ENCODE data around the gene RAB6B.

Gene RAB6B

GRCh38 chr3:133835418-133835743 is 60.3 kb downstream of the RAB6B start:
- H3K27me3 ChIP-seq (replicated peaks in 2 of 5; ENCODE audit: control insufficient read depth in 4 of 5, insufficient read depth in 5 of 5, low read length in 4 of 5) = peaks cover 0 to 2% (median 0%) of the 10 kb centered on the region in 5 experiments
- DNase-seq = no peak
- ChIA-PET POLR2A (no interaction called here), CTCF (no interaction called here)
- no peak overlapping the region for H3K27ac ChIP-seq (ENCODE audit: insufficient read depth in 1 of 2, low read depth in 1 of 2, low read length in 2 of 2, poor library complexity in 1 of 2, severe bottlenecking in 2 of 2)
- 100% methylated on average over 2 of the region's 3 CpGs for WGBS (ENCODE audit: insufficient coverage)
- H3K4me1 ChIP-seq (ENCODE audit: control extremely low read depth in 1 of 4, control insufficient read depth in 4 of 4, insufficient read depth in 4 of 4, low read length in 3 of 4) = no peaks in the 10 kb centered on the region
- H3K4me3 ChIP-seq (ENCODE audit: control insufficient read depth in 1 of 7, extremely low read depth in 1 of 7, insufficient read depth in 4 of 7, low read depth in 2 of 7, low read length in 6 of 7) = no peak overlapping the region
- no peaks in the 10 kb centered on the region for H3K9me3 ChIP-seq (ENCODE audit: control extremely low read depth in 1 of 5, control insufficient read depth in 4 of 5, insufficient read depth in 2 of 5, low read depth in 1 of 5, low read length in 4 of 5)
- no peaks in the 10 kb centered on the region for H3K36me3 ChIP-seq (ENCODE audit: control insufficient read depth in 4 of 4, insufficient read depth in 4 of 4, low read length in 3 of 4)

- H3K9me3 ChIP-seq (ENCODE audit: control extremely low read depth in 1 of 5, control insufficient read depth in 4 of 5, insufficient read depth in 2 of 5, low read depth in 1 of 5, low read length in 4 of 5) = no peaks in the 10 kb centered on the region
- WGBS (ENCODE audit: insufficient coverage) = over 99% methylated on average over 14 of the region's 14 CpGs
- POLR2A ChIA-PET = interaction anchor here (1.2 kb wide), 1 partner anchor 58 kb away, joined by 3 read pairs; no protein-coding TSS in a partner anchor
- no peaks in the 10 kb centered on the region for H3K4me1 ChIP-seq (ENCODE audit: control extremely low read depth in 1 of 4, control insufficient read depth in 4 of 4, insufficient read depth in 4 of 4, low read length in 3 of 4)
- no peak overlapping the region for H3K27ac ChIP-seq (ENCODE audit: insufficient read depth in 1 of 2, low read depth in 1 of 2, low read length in 2 of 2, poor library complexity in 1 of 2, severe bottlenecking in 2 of 2)
- H3K27me3 ChIP-seq (replicated peaks in 2 of 5; ENCODE audit: control insufficient read depth in 4 of 5, insufficient read depth in 5 of 5, low read length in 4 of 5) = peaks cover 0 to 2% (median 0%) of the 10 kb centered on the region in 5 experiments
- no peak for DNase-seq
- CTCF ChIA-PET = no interaction called here
- no peaks in the 10 kb centered on the region for H3K36me3 ChIP-seq (ENCODE audit: control insufficient read depth in 4 of 4, insufficient read depth in 4 of 4, low read length in 3 of 4)
- no peak overlapping the region for H3K4me3 ChIP-seq (ENCODE audit: control insufficient read depth in 1 of 7, extremely low read depth in 1 of 7, insufficient read depth in 4 of 7, low read depth in 2 of 7, low read length in 6 of 7)
Measured at GRCh38 chr3:133834621-133835417, 60.9 kb downstream of the RAB6B start.

DNA sequence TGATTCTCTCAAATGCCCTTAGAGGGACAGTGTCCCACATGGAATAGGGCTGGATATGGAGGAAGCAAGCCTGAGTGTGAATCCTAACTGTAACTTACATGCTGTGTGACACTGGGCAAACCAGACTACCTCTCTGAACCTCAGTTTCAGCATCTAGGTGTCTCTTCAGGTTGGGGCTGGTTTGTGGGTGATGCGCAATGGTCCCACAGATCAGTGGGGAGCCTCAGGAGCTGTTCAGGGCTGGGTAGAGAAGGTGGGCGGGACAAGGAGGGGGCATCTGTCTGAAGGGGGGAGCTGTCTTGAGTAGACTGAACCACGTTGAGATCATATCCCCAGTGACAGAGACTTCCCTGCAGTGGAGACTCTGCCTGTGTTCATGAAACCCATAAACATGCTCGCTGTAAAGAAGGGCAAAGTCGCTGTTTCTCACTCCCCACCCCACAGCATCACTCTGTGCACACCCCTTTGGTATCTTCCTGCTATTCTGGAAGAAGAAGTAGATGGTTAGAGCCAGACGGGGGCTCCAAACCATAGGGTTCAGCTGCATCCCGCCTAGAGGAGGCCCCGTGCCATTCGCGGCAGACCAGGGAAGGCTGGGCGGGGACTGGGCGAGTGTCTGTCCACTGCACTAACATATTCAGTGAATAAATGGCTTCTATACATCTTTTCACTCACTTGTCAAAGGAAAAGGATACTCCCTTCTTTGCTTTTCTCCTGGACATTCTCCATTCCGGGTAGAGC is 61.6 kb downstream of the RAB6B start:
- POLR2A ChIA-PET = interaction anchor here (1.2 kb wide), 1 partner anchor 59 kb away, joined by 3 read pairs; no protein-coding TSS in a partner anchor

GRCh38 chr3:133833267-133833666 is 62.4 kb downstream of the RAB6B start:
- 93% methylated on average over 3 of the region's 5 CpGs for WGBS (ENCODE audit: insufficient coverage)
- DNase-seq = no peak
- POLR2A ChIA-PET = interaction anchor here (0.7 kb wide), 1 partner anchor 15 kb away, joined by 4 read pairs; no protein-coding TSS in a partner anchor
- Histone ChIP-seq H3K4me3 (ENCODE audit: control insufficient read depth in 1 of 7, extremely low read depth in 1 of 7, insufficient read depth in 4 of 7, low read depth in 2 of 7, low read length in 6 of 7) (no peak overlapping the region), H3K36me3 (ENCODE audit: control insufficient read depth in 4 of 4, insufficient read depth in 4 of 4, low read length in 3 of 4) (no peaks in the 10 kb centered on the region), H3K27ac (ENCODE audit: insufficient read depth in 1 of 2, low read depth in 1 of 2, low read length in 2 of 2, poor library complexity in 1 of 2, severe bottlenecking in 2 of 2) (no peak overlapping the region), H3K4me1 (ENCODE audit: control extremely low read depth in 1 of 4, control insufficient read depth in 4 of 4, insufficient read depth in 4 of 4, low read length in 3 of 4) (no peaks in the 10 kb centered on the region), H3K27me3 (replicated peaks in 2 of 5; ENCODE audit: control insufficient read depth in 4 of 5, insufficient read depth in 5 of 5, low read length in 4 of 5) (peaks cover 0 to 2% (median 0%) of the 10 kb centered on the region in 5 experiments), H3K9me3 (ENCODE audit: control extremely low read depth in 1 of 5, control insufficient read depth in 4 of 5, insufficient read depth in 2 of 5, low read depth in 1 of 5, low read length in 4 of 5) (no peaks in the 10 kb centered on the region)
- CTCF ChIA-PET = interaction anchor here (0.6 to 2.5 kb wide), 5 partner anchors 15 to 651 kb away, joined by 3 to 7 read pairs (median 3); no protein-coding TSS in a partner anchor

More for the DNA sequence above, 61.6 kb downstream of the RAB6B start:
- Histone ChIP-seq H3K9me3 (ENCODE audit: control extremely low read depth in 1 of 5, control insufficient read depth in 4 of 5, insufficient read depth in 2 of 5, low read depth in 1 of 5, low read length in 4 of 5) (no peaks in the 10 kb centered on the region), H3K4me3 (ENCODE audit: control insufficient read depth in 1 of 7, extremely low read depth in 1 of 7, insufficient read depth in 4 of 7, low read depth in 2 of 7, low read length in 6 of 7) (no peak overlapping the region), H3K4me1 (ENCODE audit: control extremely low read depth in 1 of 4, control insufficient read depth in 4 of 4, insufficient read depth in 4 of 4, low read length in 3 of 4) (no peaks in the 10 kb centered on the region), H3K36me3 (ENCODE audit: control insufficient read depth in 4 of 4, insufficient read depth in 4 of 4, low read length in 3 of 4) (no peaks in the 10 kb centered on the region), H3K27ac (ENCODE audit: insufficient read depth in 1 of 2, low read depth in 1 of 2, low read length in 2 of 2, poor library complexity in 1 of 2, severe bottlenecking in 2 of 2) (no peak overlapping the region), H3K27me3 (replicated peaks in 2 of 5; ENCODE audit: control insufficient read depth in 4 of 5, insufficient read depth in 5 of 5, low read length in 4 of 5) (peaks cover 0 to 2% (median 0%) of the 10 kb centered on the region in 5 experiments)
- 95% methylated on average over 6 of the region's 13 CpGs for WGBS (ENCODE audit: insufficient coverage)
- DNase-seq = no peak
- CTCF ChIA-PET = no interaction called here

DNA sequence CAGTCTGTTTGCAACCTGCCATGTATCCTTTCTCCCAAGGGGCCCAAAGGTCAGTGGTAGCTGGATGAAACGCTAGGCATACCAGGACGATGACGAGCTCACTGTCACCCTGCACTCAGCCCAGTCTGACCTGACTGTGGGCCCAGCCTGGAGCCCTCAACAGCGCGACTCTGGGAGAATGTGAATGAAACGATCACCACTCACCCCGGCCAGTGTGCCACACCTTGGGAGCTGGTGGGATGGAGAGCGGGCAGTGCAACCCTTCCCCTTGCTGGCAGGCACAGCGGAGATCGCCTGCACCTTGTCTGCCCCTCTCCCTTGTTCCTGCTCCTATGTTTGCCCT is 62.9 kb downstream of the RAB6B start:
- POLR2A ChIA-PET = interaction anchor here (0.7 kb wide), 1 partner anchor 15 kb away, joined by 4 read pairs; no protein-coding TSS in a partner anchor
- Histone ChIP-seq H3K27me3 (replicated peaks in 2 of 5; ENCODE audit: control insufficient read depth in 4 of 5, insufficient read depth in 5 of 5, low read length in 4 of 5) (peaks cover 0 to 2% (median 0%) of the 10 kb centered on the region in 5 experiments), H3K9me3 (ENCODE audit: control extremely low read depth in 1 of 5, control insufficient read depth in 4 of 5, insufficient read depth in 2 of 5, low read depth in 1 of 5, low read length in 4 of 5) (no peaks in the 10 kb centered on the region), H3K27ac (ENCODE audit: insufficient read depth in 1 of 2, low read depth in 1 of 2, low read length in 2 of 2, poor library complexity in 1 of 2, severe bottlenecking in 2 of 2) (no peak overlapping the region), H3K36me3 (ENCODE audit: control insufficient read depth in 4 of 4, insufficient read depth in 4 of 4, low read length in 3 of 4) (no peaks in the 10 kb centered on the region), H3K4me3 (ENCODE audit: control insufficient read depth in 1 of 7, extremely low read depth in 1 of 7, insufficient read depth in 4 of 7, low read depth in 2 of 7, low read length in 6 of 7) (no peak overlapping the region), H3K4me1 (ENCODE audit: control extremely low read depth in 1 of 4, control insufficient read depth in 4 of 4, insufficient read depth in 4 of 4, low read length in 3 of 4) (no peaks in the 10 kb centered on the region)
- CTCF ChIA-PET = interaction anchor here (0.6 to 2.5 kb wide), 5 partner anchors 15 to 652 kb away, joined by 3 to 7 read pairs (median 3); no protein-coding TSS in a partner anchor
- no peak for DNase-seq
- WGBS (ENCODE audit: insufficient coverage) = 98% methylated on average over 10 of the region's 10 CpGs

- DNase-seq = no peak
- Histone ChIP-seq H3K4me1 (ENCODE audit: control extremely low read depth in 1 of 4, control insufficient read depth in 4 of 4, insufficient read depth in 4 of 4, low read length in 3 of 4) (no peaks in the 10 kb centered on the region), H3K27ac (ENCODE audit: insufficient read depth in 1 of 2, low read depth in 1 of 2, low read length in 2 of 2, poor library complexity in 1 of 2, severe bottlenecking in 2 of 2) (no peak overlapping the region), H3K9me3 (ENCODE audit: control extremely low read depth in 1 of 5, control insufficient read depth in 4 of 5, insufficient read depth in 2 of 5, low read depth in 1 of 5, low read length in 4 of 5) (no peaks in the 10 kb centered on the region), H3K36me3 (ENCODE audit: control insufficient read depth in 4 of 4, insufficient read depth in 4 of 4, low read length in 3 of 4) (no peaks in the 10 kb centered on the region), H3K27me3 (replicated peaks in 2 of 5; ENCODE audit: control insufficient read depth in 4 of 5, insufficient read depth in 5 of 5, low read length in 4 of 5) (peaks cover 0 to 2% (median 0%) of the 10 kb centered on the region in 5 experiments), H3K4me3 (ENCODE audit: control insufficient read depth in 1 of 7, extremely low read depth in 1 of 7, insufficient read depth in 4 of 7, low read depth in 2 of 7, low read length in 6 of 7) (no peak overlapping the region)
- POLR2A ChIA-PET = interaction anchor here (0.7 kb wide), 1 partner anchor 14 kb away, joined by 4 read pairs; no protein-coding TSS in a partner anchor
- CTCF ChIA-PET = interaction anchor here (1.0 to 2.5 kb wide), 5 partner anchors 9 to 60 kb away, joined by 3 to 7 read pairs (median 4); no protein-coding TSS in a partner anchor
- WGBS (ENCODE audit: insufficient coverage) = 85% methylated on average over 9 of the region's 13 CpGs
Measured at GRCh38 chr3:133831966-133832801, 63.5 kb downstream of the RAB6B start.
